GDM1 (cell line): ENCODE data around the gene LTN1.
"Not testable (repeated sequence)": the region's sequence is repeated elsewhere in the genome, so short reads cannot be mapped to it uniquely, and the experiment has no call there.

Source experiments
- DNase-seq: peaks from one replicate; lab custom pipeline; 2025; lab: John Stamatoyannopoulos, UW

The LTN1 gene

GRCh38 chr21:28988146-28988545, 4.5 kb downstream of the LTN1 start:
- DNase-seq: not testable (repeated sequence)

- no peak for DNase-seq
These were observed 6.0 kb downstream of the LTN1 start for GRCh38 chr21:28986677-28987076.

GRCh38 chr21:28982637-28983036, 10.0 kb downstream of the LTN1 start:
- no peak for DNase-seq

- DNase-seq: no peak
These were observed 13.6 kb downstream of the LTN1 start for GRCh38 chr21:28979092-28979491.

- DNase-seq: no peak
These were observed 17.3 kb downstream of the LTN1 start for GRCh38 chr21:28975397-28975796.

GRCh38 chr21:28974531-28975227, 18.0 kb downstream of the LTN1 start:
- no peak for DNase-seq

GRCh38 chr21:28972398-28972797, 20.3 kb downstream of the LTN1 start:
- no peak for DNase-seq

- no peak for DNase-seq
These were observed 21.5 kb downstream of the LTN1 start for GRCh38 chr21:28971171-28971570.

GRCh38 chr21:28963831-28964230, 28.8 kb downstream of the LTN1 start:
- no peak for DNase-seq

- no peak for DNase-seq
These were observed 30.2 kb downstream of the LTN1 start for GRCh38 chr21:28962465-28962864.

GRCh38 chr21:28961927-28962326, 30.8 kb downstream of the LTN1 start:
- DNase-seq: no peak

GRCh38 chr21:28960245-28960644, 32.4 kb downstream of the LTN1 start:
- no peak for DNase-seq

- DNase-seq: no peak
These were observed 33.1 kb downstream of the LTN1 start for GRCh38 chr21:28959367-28960099.

GRCh38 chr21:28953247-28953646, 39.4 kb downstream of the LTN1 start:
- no peak for DNase-seq

GRCh38 chr21:28952686-28953085, 40.0 kb downstream of the LTN1 start:
- no peak for DNase-seq

- DNase-seq: no peak
These were observed 43.4 kb downstream of the LTN1 start for GRCh38 chr21:28949318-28949717.

- no peak for DNase-seq
These were observed 48.4 kb downstream of the LTN1 start for GRCh38 chr21:28944296-28944695.

GRCh38 chr21:28943631-28944030, 49.0 kb downstream of the LTN1 start:
- no peak for DNase-seq

GRCh38 chr21:28938726-28939125, 54.0 kb downstream of the LTN1 start:
- no peak for DNase-seq

- no peak for DNase-seq
These were observed 54.9 kb downstream of the LTN1 start for GRCh38 chr21:28937737-28938136.

- no peak for DNase-seq
These were observed 56.0 kb downstream of the LTN1 start for GRCh38 chr21:28936721-28937120.

GRCh38 chr21:28936036-28936435, 56.6 kb downstream of the LTN1 start:
- DNase-seq: no peak

GRCh38 chr21:28932717-28933116, 60.0 kb downstream of the LTN1 start:
- DNase-seq: no peak
